Endothelial cell of umbilical vein (primary cell): ENCODE results near the gene ETS1. TPM values are rescaled to one million over a fixed set of nuclear protein-coding genes. Genes with fewer than 3 reads are reported as not detected.

Experiments
- BruUV-seq: library from RNA; stranded (reverse); fragments of 400-500 nt; replicated peaks from 2 replicates; lab custom pipeline; 2021; lab: Mats Ljungman, UMichigan
- CTCF ChIA-PET: fragments of 300-600, 350-600 bp; sonication (Branson Sonifier 250); formaldehyde crosslinking; loops from one replicate; lab custom pipeline; 2021; ENCODE audit warnings: antibody characterized with exemption, inconsistent platforms; lab: Charles Lee
- POLR2A ChIA-PET: fragments of 300-600, 350-600 bp; sonication (Branson Sonifier 250); formaldehyde crosslinking; loops from one replicate; lab custom pipeline; 2021; ENCODE audit warnings: antibody characterized with exemption, inconsistent platforms; lab: Charles Lee
- DNase-seq: peaks from one replicate; pipeline ENCODE4 v3.0.0-alpha.2; 2011; ENCODE audit warnings: low read depth, low spot score
- FAIRE-seq: peaks from 2 replicates; lab custom pipeline; 2011; peaks lifted over from hg19 to GRCh38; lab: Jason Lieb, UNC
- H2AFZ ChIP-seq: 2 replicates; pipeline ENCODE4 v1.6.0; 2012; ENCODE audit warnings: low read depth, low read length, control low read depth, inconsistent platforms
- H3K27ac ChIP-seq: 2 replicates; pipeline ENCODE4 v1.5.1; 2011; ENCODE audit warnings: low read depth, mild to moderate bottlenecking, control low read depth, low read length, moderate library complexity; ENCODE audit not compliant: insufficient read depth
- H3K27me3 ChIP-seq, 2 experiments: 2 replicates each; pipeline versions ENCODE4 v1.6.0 to v1.6.1; 2011; ENCODE audit warnings: low read length in 2 of 2, mixed read lengths in 1 of 2; ENCODE audit not compliant: control insufficient read depth in 2 of 2, insufficient read depth in 2 of 2
- H3K36me3 ChIP-seq, 2 experiments: 2 replicates in 1 of 2; 3 replicates in 1 of 2; pipeline ENCODE4 v1.5.1; 2011; ENCODE audit warnings: low read length in 2 of 2, mild to moderate bottlenecking in 1 of 2, moderate library complexity in 1 of 2; ENCODE audit not compliant: control insufficient read depth in 2 of 2, insufficient read depth in 2 of 2; ENCODE audit errors: extremely low read depth in 1 of 2
- H3K4me1 ChIP-seq: 3 replicates; pipeline ENCODE4 v1.5.1; 2011; ENCODE audit warnings: mild to moderate bottlenecking, low read length; ENCODE audit not compliant: control insufficient read depth, insufficient read depth; ENCODE audit errors: extremely low read depth
- H3K4me2 ChIP-seq: 2 replicates; pipeline ENCODE4 v1.6.1; 2011; ENCODE audit warnings: low read length, control low read depth, mixed read lengths; ENCODE audit not compliant: insufficient read depth
- H3K4me3 ChIP-seq, 3 experiments: fragments of 200-600 bp in 1 of 3; sonication (generic), shearing (Covaris generic) in 1 of 3; replicated peaks in 1 of 3; 2 replicates each; pipeline ENCODE4 v1.5.1; 2011 to 2016; ENCODE audit warnings: control low read depth in 3 of 3, low read length in 3 of 3, mild to moderate bottlenecking in 2 of 3, inconsistent platforms in 1 of 3, low read depth in 1 of 3, moderate library complexity in 1 of 3; ENCODE audit not compliant: insufficient read depth in 1 of 3
- H3K79me2 ChIP-seq: 2 replicates; pipeline ENCODE4 v1.6.0; 2012; ENCODE audit warnings: low read length, inconsistent platforms; ENCODE audit not compliant: control insufficient read depth, insufficient read depth
- H3K9ac ChIP-seq: replicated peaks from 2 replicates; pipeline ENCODE3; 2011; ENCODE audit warnings: low read length, control low read depth; ENCODE audit not compliant: insufficient read depth; ENCODE audit errors: extremely low read depth
- H3K9me1 ChIP-seq: replicated peaks from 3 replicates; pipeline ENCODE4 v1.6.0; 2011; ENCODE audit warnings: mild to moderate bottlenecking, low read length; ENCODE audit not compliant: control insufficient read depth, insufficient read depth; ENCODE audit errors: extremely low read depth
- H3K9me3 ChIP-seq: replicated peaks from 2 replicates; pipeline ENCODE4 v1.5.1; 2012; ENCODE audit warnings: low read length, inconsistent platforms; ENCODE audit not compliant: control insufficient read depth, insufficient read depth
- H4K20me1 ChIP-seq: replicated peaks from 2 replicates; pipeline ENCODE3; 2011; ENCODE audit warnings: mild to moderate bottlenecking, low read length; ENCODE audit not compliant: control insufficient read depth, insufficient read depth; ENCODE audit errors: extremely low read depth
- EZH2 ChIP-seq: IDR thresholded peaks from 2 replicates; pipeline ENCODE4 v1.6.1; 2012; ENCODE audit warnings: borderline replicate concordance, low read depth, mild to moderate bottlenecking, moderate library complexity, low read length, inconsistent platforms; ENCODE audit not compliant: severe bottlenecking
- FOS ChIP-seq: IDR thresholded peaks from 2 replicates; pipeline ENCODE4 v1.6.1; 2011; ENCODE audit warnings: mild to moderate bottlenecking, low read length, moderate library complexity, borderline replicate concordance; ENCODE audit not compliant: insufficient read depth
- GATA2 ChIP-seq: IDR thresholded peaks from 2 replicates; pipeline ENCODE4 v1.7.0; 2011; ENCODE audit warnings: low read depth, mild to moderate bottlenecking, moderate library complexity, mixed read lengths, low read length; ENCODE audit not compliant: insufficient read length, insufficient read depth
- JUN ChIP-seq: IDR thresholded peaks from 2 replicates; pipeline ENCODE4 v1.6.1; 2011; ENCODE audit warnings: borderline replicate concordance, low read depth; ENCODE audit not compliant: insufficient read length, insufficient read depth
- MYC ChIP-seq: IDR thresholded peaks from one replicate; pipeline ENCODE4 v1.6.1; 2011; ENCODE audit warnings: mild to moderate bottlenecking, low read depth, low read length
- POLR2A ChIP-seq: IDR thresholded peaks from 2 replicates; pipeline ENCODE4 v1.6.1; 2012; ENCODE audit warnings: low read depth, mild to moderate bottlenecking, control low read depth, low read length
- POLR2AphosphoS5 ChIP-seq: IDR thresholded peaks from 2 replicates; pipeline ENCODE4 v1.6.1; 2012; ENCODE audit warnings: low read depth, mild to moderate bottlenecking, control low read depth, low read length, moderate library complexity; ENCODE audit not compliant: insufficient read depth
- dilution Hi-C: fragments of 300-500 bp; cut with MboI; formaldehyde crosslinking; loops from one replicate; pipeline ENCODE4 v1.15.0; 2019; ENCODE audit warnings: low sequenced_read_pairs; ENCODE audit not compliant: extremely low pct_ligation_motif_present
- intact Hi-C: fragments of 100-400 bp; cut with micrococcal nuclease; formaldehyde crosslinking; loops from one replicate; pipeline ENCODE4 v1.10.0; 2022
- polyA plus RNA-seq, 4 experiments: library from polyadenylated mRNA; depleted of rRNA in 3 of 4; stranded (reverse) in 3 of 4; unstranded in 1 of 4; fragments of >200 nt; gene quantifications; 2 replicates each; pipeline versions ENCODE4 v1.2.1 to v1.2.3, GENCODE V29; 2011 to 2012; ENCODE audit warnings: missing spikeins in 1 of 4
- total RNA-seq: library from RNA; stranded (reverse); gene quantifications from 2 replicates; pipeline ENCODE4 v1.2.3, GENCODE V29; 2021
- TF ChIP-seq, protein P1 (sequence below): IDR thresholded peaks from 2 replicates; pipeline ENCODE4 v1.6.1; 2011; ENCODE audit not compliant: insufficient read depth, insufficient read length
- TF ChIP-seq, protein P2 (sequence below), 2 donors: IDR thresholded peaks; 1 replicate in 1 of 2; 2 replicates in 1 of 2; pipeline ENCODE4 v1.5.1; 2011; ENCODE audit warnings: low read length in 2 of 2, mild to moderate bottlenecking in 2 of 2, moderate library complexity in 2 of 2, control low read depth in 1 of 2, inconsistent platforms in 1 of 2, low read depth in 1 of 2; ENCODE audit not compliant: insufficient read depth in 1 of 2; ENCODE audit errors: extremely low read depth in 1 of 2

ETS1 gene
- total and polyA plus RNA-seq, 2 donors (not counting 3 experiments of a cell fraction or from before 2014, with no cell fraction given), result 34.2 to 115 TPM

- ChIA-PET CTCF (interaction anchor here (1.7 kb wide), 1 partner anchor 15 kb away, joined by 6 read pairs; no protein-coding TSS in a partner anchor), POLR2A (no interaction called here)
- BruUV-seq, result no TSS peak
- H3K36me3 ChIP-seq, result peaks cover 0 to 2% of the 10 kb centered on the region in 2 experiments
- H3K9me1 ChIP-seq, result no peaks in the 10 kb centered on the region
- FAIRE-seq, result peak; percentile 18
- H3K4me1 ChIP-seq, result peaks cover 74% of the 10 kb centered on the region
- peak overlapping the region; percentile 94 for H3K27ac ChIP-seq
- no peak for TF ChIP-seq FOS
- TF ChIP-seq POLR2AphosphoS5, result peak; percentile 14
- no peak for TF ChIP-seq MYC
- H3K27me3 ChIP-seq, result no peaks in the 10 kb centered on the region
- peak overlapping the region; percentile 69 for H3K9ac ChIP-seq
- no peak overlapping the region for H3K4me3 ChIP-seq
- intact Hi-C loops (loop anchor here (1.0 to 5.0 kb wide), 7 partner anchors 20 to 294 kb away; partner anchors contain the start of gene FLI1), dilution Hi-C loops (no loop called here)
- peak; percentile 80 for DNase-seq
- H3K9me3 ChIP-seq, result no peaks in the 10 kb centered on the region
- peak overlapping the region; percentile 39 for H3K4me2 ChIP-seq
- H3K79me2 ChIP-seq, result peaks cover 86% of the 10 kb centered on the region
- no peaks in the 10 kb centered on the region for H4K20me1 ChIP-seq
- H2AFZ ChIP-seq, result no peak overlapping the region
Observed at GRCh38 chr11:128502726-128503125, 84.6 kb downstream of the ETS1 start.

- peak overlapping the region; percentile 40 for H3K4me2 ChIP-seq
- POLR2A ChIA-PET, result no interaction called here
- no peak overlapping the region for H3K4me3 ChIP-seq
- H3K4me1 ChIP-seq, result peaks cover 74% of the 10 kb centered on the region
- H3K9me3 ChIP-seq, result no peaks in the 10 kb centered on the region
- peak overlapping the region; percentile 94 for H3K27ac ChIP-seq
- TF ChIP-seq GATA2 (no peak), POLR2AphosphoS5 (peak; percentile 72), JUN (peak; percentile 82), POLR2A (peak; percentile 32), MYC (no peak), EZH2 (no peak), FOS (peak; percentile 31)
- TF ChIP-seq, protein P1, sequence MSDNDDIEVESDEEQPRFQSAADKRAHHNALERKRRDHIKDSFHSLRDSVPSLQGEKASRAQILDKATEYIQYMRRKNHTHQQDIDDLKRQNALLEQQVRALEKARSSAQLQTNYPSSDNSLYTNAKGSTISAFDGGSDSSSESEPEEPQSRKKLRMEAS, result no peak
- TF ChIP-seq, protein P2, sequence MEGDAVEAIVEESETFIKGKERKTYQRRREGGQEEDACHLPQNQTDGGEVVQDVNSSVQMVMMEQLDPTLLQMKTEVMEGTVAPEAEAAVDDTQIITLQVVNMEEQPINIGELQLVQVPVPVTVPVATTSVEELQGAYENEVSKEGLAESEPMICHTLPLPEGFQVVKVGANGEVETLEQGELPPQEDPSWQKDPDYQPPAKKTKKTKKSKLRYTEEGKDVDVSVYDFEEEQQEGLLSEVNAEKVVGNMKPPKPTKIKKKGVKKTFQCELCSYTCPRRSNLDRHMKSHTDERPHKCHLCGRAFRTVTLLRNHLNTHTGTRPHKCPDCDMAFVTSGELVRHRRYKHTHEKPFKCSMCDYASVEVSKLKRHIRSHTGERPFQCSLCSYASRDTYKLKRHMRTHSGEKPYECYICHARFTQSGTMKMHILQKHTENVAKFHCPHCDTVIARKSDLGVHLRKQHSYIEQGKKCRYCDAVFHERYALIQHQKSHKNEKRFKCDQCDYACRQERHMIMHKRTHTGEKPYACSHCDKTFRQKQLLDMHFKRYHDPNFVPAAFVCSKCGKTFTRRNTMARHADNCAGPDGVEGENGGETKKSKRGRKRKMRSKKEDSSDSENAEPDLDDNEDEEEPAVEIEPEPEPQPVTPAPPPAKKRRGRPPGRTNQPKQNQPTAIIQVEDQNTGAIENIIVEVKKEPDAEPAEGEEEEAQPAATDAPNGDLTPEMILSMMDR (IDR thresholded peaks at IDR 0.05; ENCODE audit: extremely low read depth in 1 of 2, insufficient read depth in 1 of 2, low read depth in 1 of 2, low read length in 2 of 2), result no peak
- no peaks in the 10 kb centered on the region for H3K9me1 ChIP-seq
- TSS peak; percentile 86 for BruUV-seq
- H3K9ac ChIP-seq, result peak overlapping the region; percentile 69
- FAIRE-seq (peak; percentile 89), DNase-seq (peak; percentile 97)
- no peaks in the 10 kb centered on the region for H4K20me1 ChIP-seq
- H2AFZ ChIP-seq, result no peak overlapping the region
- dilution Hi-C loops (no loop called here), intact Hi-C loops (loop anchor here (1.0 to 5.0 kb wide), 7 partner anchors 20 to 294 kb away; partner anchors contain the start of gene FLI1)
- peaks cover 86% of the 10 kb centered on the region for H3K79me2 ChIP-seq
- peaks cover 0 to 2% of the 10 kb centered on the region in 2 experiments for H3K36me3 ChIP-seq
- CTCF ChIA-PET, result interaction anchor here (0.7 to 1.7 kb wide), 7 partner anchors 16 to 328 kb away, joined by 3 to 7 read pairs (median 3); no protein-coding TSS in a partner anchor
- no peaks in the 10 kb centered on the region for H3K27me3 ChIP-seq
Observed at GRCh38 chr11:128501632-128502549, 85.5 kb downstream of the ETS1 start.
